ENCODE results near the gene DPPA3. TPM values are rescaled to one million over a fixed set of nuclear protein-coding genes. Genes with fewer than 3 reads are reported as not detected.
"Not testable (repeated sequence)": the region's sequence is repeated elsewhere in the genome, so short reads cannot be mapped to it uniquely, and the experiment has no call there.

The DPPA3 gene
- total and polyA plus RNA-seq, 8 donors, result not detected

DNA sequence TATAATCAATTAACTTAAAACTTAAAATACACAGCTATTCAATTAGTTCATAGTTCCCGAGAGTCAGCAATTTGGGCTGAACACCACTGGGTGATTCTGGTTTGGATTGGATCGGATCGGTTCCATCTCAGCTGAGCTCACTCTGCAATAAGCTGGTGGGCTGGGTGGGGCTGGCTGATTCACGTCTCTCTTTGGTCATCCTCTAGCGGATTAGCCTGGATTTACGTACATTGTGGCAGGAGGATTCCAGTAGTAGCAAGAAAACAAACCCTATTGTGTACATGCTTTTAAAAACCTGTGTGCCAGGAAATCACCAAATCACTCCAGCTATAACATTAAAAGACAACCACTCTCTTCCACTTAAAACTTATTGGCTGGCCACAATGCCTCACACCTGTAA is 39.1 kb downstream of the DPPA3 start:
- FAIRE-seq (no peak), DNase-seq (no peak), ATAC-seq (no peak)
- intact Hi-C loops (cut with DNase I), result no loop called here
- Histone ChIP-seq H3K9me3 (no peaks in the 10 kb centered on the region), H3K4me1 (no peaks in the 10 kb centered on the region), H3K4me3 (no peak overlapping the region), H3K27me3 (no peaks in the 10 kb centered on the region), H3K36me3 (no peaks in the 10 kb centered on the region), H3K27ac (no peak overlapping the region)
- TF ChIP-seq, protein P1, sequence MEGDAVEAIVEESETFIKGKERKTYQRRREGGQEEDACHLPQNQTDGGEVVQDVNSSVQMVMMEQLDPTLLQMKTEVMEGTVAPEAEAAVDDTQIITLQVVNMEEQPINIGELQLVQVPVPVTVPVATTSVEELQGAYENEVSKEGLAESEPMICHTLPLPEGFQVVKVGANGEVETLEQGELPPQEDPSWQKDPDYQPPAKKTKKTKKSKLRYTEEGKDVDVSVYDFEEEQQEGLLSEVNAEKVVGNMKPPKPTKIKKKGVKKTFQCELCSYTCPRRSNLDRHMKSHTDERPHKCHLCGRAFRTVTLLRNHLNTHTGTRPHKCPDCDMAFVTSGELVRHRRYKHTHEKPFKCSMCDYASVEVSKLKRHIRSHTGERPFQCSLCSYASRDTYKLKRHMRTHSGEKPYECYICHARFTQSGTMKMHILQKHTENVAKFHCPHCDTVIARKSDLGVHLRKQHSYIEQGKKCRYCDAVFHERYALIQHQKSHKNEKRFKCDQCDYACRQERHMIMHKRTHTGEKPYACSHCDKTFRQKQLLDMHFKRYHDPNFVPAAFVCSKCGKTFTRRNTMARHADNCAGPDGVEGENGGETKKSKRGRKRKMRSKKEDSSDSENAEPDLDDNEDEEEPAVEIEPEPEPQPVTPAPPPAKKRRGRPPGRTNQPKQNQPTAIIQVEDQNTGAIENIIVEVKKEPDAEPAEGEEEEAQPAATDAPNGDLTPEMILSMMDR (IDR thresholded peaks at IDR 0.05), result no peak
- WGBS, 2 donors, result 81 to 87% methylated on average over 6 of the region's 6 CpGs

DNA sequence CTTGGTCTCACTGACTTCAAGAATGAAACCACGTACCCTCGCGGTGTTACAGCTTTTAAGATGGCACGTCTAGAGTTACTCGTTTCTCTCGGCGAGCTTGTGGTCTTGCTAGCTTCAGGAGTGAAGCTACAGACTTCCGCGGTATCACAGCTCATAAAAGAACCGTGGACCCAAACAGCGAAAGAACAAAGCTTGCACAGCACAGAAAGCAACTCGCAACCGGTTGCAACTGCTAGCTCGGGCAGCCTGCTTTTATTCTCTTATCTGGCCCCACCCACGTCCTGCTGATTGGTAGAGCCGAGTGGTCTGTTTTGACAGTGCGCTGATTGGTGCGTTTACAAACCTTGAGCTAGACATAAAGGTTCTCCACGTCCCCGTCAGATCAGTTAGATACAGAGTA is 40.2 kb downstream of the DPPA3 start:
- FAIRE-seq (no peak), ATAC-seq (no peak), DNase-seq (no peak)
- no peaks in the 10 kb centered on the region for H3K4me1 ChIP-seq
- WGBS, 2 donors, result 82 to 86% methylated on average over 20 of the region's 20 CpGs
- H3K4me3 ChIP-seq, result no peak overlapping the region
- H3K36me3 ChIP-seq, result no peaks in the 10 kb centered on the region
- H3K27me3 ChIP-seq, result no peaks in the 10 kb centered on the region
- intact Hi-C loops (cut with DNase I), result no loop called here
- TF ChIP-seq, protein P1 (IDR thresholded peaks at IDR 0.05), result no peak
- H3K9me3 ChIP-seq, result no peaks in the 10 kb centered on the region
- no peak overlapping the region for H3K27ac ChIP-seq

DNA sequence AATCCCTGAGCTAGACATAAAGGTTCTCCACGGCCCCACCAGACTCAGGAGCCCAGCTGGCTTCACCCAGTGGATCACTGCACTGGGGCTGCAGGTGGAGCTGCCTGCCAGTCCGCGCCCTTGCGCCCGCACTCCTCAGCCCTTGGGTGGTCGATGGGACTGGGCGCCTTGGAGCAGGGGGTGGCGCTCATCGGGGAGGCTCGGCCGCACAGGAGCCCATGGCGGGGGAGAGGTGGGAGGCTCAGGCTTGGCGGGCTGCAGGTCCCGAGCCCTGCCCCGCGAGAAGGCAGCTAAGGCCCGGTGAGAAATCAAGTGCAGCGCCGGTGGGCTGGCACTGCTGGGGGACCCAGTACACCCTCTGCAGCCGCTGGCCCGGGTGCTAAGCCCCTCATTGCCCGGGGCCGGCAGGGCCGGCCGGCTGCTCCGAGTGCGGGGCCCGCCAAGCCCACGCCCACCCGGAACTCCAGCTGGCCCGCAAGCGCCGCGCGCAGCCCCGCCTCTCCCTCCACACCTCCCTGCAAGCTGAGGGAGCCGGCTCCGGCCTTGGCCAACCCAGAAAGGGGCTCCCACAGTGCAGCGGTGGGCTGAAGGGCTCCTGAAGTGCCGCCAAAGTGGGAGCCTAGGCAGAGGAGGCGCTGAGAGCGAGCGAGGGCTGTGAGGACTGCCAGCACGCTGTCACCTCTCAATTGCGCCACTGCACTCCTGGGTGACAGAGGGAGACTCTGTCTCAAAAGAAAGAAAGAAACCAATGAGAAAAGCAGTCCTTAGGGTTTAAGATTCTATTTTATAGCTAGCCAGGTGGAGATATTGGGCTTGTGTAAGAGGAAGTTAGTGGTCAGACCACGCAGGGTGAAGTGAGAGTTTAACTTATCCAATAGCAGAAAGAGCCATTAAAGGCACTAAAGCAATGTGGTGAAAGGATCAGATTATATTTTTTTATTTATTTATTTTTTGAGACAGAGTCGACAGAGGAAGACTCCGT is 41.0 kb downstream of the DPPA3 start:
- ATAC-seq; intact Hi-C loops (cut with DNase I); FAIRE-seq; H3K36me3 ChIP-seq; H3K9me3 ChIP-seq; H3K27me3 ChIP-seq; H3K27ac ChIP-seq; H3K4me3 ChIP-seq; H3K4me1 ChIP-seq: not testable (repeated sequence)
- 89 to 96% methylated on average over 35 to 39 of the region's 48 CpGs for WGBS, 2 donors
- DNase-seq, result peak in 1 of 6 donors; percentile 50

DNA sequence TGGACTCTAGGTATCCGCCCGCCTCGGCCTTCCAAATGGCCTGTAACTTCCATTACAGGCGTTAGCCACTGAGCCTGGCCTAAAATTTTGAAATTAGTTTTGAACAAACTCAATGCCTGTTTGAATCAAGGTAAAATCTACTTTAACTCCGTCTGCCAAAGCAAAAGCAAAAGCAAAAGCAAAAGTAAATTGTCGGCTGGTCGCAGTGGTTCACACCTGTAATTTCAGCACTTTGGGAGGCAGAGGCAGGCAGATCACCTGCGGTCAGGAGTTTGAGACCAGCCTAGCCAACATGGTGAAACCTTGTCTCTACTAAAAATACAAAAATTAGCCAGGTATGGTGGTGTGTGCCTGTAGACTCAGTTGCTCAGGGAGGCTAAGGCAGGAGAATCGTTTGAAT is 44.4 kb downstream of the DPPA3 start:
- H3K9me3 ChIP-seq; H3K27ac ChIP-seq; DNase-seq; H3K36me3 ChIP-seq; H3K27me3 ChIP-seq; ATAC-seq; H3K4me1 ChIP-seq; FAIRE-seq; H3K4me3 ChIP-seq; intact Hi-C loops (cut with DNase I): not testable (repeated sequence)
- 89 to 94% methylated on average over 9 of the region's 9 CpGs for WGBS, 2 donors

DNA sequence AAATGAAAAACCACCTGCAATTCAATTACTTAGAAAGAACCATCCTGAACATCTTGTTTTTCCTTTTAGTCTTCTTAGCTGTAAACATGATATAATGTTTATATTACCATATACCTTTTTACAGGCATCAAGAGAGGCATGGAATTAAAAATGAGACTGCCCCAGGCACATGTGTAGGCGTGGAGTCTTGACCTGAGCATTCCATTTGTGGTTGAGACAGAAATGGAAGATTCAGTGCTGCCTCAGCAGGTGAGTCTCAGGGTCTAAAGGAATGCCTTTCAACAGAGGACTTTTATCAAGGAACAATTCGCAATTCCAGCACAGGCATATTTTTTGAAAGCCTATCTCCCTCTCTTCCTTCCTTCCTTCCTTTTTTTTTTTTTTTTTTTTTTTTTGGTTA is 45.8 kb downstream of the DPPA3 start:
- WGBS, 2 donors, result 42 to 58% methylated on average over 2 of the region's 2 CpGs

More for the DNA sequence above, 45.8 kb downstream of the DPPA3 start:
- H3K9me3 ChIP-seq, result no peaks in the 10 kb centered on the region
- no peak overlapping the region for H3K4me3 ChIP-seq
- intact Hi-C loops (cut with DNase I), result no loop called here
- H3K27me3 ChIP-seq, result no peaks in the 10 kb centered on the region
- ATAC-seq, result no peak
- H3K36me3 ChIP-seq, result no peaks in the 10 kb centered on the region
- no peak for DNase-seq
- no peak for FAIRE-seq
- TF ChIP-seq, protein P1 (IDR thresholded peaks at IDR 0.05), result no peak
- no peak overlapping the region for H3K27ac ChIP-seq
- H3K4me1 ChIP-seq, result no peaks in the 10 kb centered on the region

All from pancreas (tissue), 10 donors.